IPS DF 4.7 (cell line): Measurements from ENCODE around the gene SLC66A2.

Experiments used
- DNase-seq: peaks from one replicate; pipeline ENCODE4 v3.0.0-alpha.2; 2013; ENCODE audit warnings: low spot score; ENCODE audit errors: extremely low read depth

SLC66A2 gene

DNA sequence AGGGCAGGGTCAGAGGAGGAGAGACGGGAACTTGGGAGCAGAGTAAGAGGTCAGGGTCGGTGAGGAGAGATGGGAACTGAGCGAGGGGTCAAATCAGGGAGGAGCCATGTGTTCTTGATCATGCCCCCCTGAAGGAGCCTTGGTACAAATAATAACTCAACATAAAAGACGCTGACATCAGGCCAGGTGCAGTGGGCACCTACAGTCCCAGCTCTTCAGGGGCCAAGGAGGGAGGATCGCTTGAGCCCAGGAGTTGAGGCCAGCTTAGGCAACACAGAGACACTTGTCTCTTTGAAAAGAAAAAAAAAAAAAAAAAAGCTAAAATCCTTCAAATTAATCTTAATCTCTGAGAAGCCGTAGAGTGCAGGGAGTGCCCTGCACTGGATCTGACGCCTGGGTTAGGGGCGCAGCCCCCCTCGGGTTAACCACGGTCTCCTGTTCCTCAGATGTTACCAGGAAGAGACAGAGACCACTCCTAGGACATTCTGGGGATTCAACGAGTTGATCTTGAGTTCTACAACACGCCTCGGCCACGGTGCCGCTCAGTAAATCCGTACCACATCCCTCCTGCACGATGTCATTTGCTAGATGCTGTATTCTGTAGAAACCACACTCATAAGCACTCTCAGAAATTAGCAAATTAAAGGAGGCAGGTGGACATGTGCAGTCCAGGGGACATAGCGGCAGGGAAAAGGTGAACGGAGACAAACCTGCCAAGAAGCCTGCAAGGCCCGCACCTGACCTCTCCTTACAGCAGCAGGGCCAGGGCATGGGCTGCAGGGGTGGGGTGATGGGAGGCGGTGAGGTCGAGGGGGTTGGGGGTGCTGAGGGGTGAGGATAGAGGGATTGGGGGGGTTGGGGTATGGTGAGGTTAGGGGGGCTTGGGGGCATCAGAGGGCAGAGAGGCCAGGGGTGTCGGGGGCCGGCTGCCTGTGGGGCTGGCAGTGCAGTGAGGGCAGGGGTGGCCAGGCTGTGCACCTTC is 29.2 kb downstream of the SLC66A2 start:
- DNase-seq, result no peak

- DNase-seq, result no peak
Observed at GRCh38 chr18:79919089-79919488, 32.4 kb downstream of the SLC66A2 start.

DNA sequence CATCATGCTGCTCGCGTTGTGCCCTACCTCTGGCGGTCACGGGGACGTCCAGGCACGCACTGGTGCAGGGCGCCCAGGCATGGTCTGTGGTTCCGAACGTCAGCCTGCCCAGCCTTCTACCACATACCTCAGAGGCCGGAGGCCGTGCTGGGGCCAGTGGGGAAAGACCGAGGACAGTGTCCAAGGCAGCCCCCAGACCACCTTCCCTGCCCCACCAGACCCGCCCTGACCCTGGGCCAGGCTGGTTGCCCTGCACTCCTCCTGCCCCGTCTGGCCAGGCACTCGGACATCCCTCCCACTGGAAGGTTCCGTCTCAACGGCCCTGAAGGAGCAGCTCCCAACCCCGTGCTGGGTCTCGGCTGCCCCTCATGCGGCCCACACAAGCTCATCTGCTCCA is 32.8 kb downstream of the SLC66A2 start:
- no peak for DNase-seq

DNA sequence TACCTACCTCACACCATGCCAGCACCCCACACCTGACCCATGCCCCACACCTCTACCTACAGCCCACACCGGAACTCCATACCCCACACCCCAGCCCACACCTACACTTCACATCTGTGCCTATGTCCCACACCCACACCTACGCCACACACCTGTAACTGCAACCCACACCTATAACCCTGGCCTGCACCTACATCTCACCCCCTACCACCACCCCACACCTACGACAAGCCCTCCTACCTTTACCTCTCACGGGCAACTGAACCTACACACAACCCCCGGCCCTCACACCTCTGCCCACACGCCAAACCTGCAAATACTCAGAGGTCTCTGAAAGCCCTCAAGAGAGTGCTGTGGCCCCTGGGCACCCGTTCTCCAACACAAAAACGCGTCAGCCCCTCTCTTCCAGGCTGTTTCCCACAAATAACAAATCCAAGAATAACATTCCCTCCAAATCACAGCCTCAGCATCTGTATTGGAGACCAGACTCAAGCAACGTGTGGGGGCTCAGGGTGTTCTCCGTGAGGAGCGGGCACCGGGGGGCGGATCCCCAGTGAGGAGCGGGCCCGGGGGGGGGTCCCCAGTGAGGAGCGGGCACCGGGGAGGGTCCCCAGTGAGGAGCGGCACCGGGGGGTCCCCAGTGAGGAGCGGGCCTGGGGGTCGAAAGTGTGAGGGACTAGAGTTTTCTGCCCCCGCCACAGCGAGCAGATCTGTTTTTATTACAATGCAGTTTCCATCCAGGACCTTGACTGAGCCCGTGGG is 33.4 kb downstream of the SLC66A2 start:
- no peak for DNase-seq

DNA sequence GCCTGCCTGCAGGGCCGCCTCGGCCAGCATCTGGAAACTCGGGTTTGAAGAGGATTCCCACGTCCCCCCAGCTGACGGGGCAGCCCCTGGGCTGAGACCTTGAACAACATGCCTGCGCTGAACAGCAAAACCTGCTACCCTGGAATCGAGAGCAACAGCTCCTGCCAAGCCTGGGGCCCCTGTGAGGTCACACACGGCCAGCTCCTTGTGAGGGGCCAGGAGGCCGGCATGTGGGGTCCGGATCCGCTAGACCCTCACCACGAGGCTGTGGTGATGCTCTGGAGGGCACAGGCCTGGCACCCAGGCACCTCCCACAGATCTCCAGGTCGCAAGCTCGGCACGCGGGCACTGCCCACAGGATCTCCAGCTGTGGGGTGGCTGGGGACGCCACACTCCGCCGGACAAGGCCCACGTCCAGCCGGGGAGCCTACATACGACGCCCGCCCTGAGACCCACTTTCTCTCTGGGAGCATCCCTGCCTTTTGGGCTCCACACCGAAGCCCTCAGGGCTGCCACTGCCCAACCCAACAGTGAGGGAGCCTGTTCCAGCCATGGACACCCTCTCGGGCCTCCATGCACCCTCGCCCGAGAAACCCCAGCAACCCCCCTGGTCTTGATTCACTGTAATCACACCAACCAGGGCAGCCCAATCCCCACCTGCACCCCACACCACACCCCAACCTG is 34.1 kb downstream of the SLC66A2 start:
- no peak for DNase-seq

- DNase-seq, result no peak
Observed at GRCh38 chr18:79916546-79917168, 34.8 kb downstream of the SLC66A2 start.

GRCh38 chr18:79916128-79916494 is 35.3 kb downstream of the SLC66A2 start:
- DNase-seq, result no peak

- DNase-seq, result no peak
Observed at GRCh38 chr18:79915161-79916127, 36.0 kb downstream of the SLC66A2 start.

DNA sequence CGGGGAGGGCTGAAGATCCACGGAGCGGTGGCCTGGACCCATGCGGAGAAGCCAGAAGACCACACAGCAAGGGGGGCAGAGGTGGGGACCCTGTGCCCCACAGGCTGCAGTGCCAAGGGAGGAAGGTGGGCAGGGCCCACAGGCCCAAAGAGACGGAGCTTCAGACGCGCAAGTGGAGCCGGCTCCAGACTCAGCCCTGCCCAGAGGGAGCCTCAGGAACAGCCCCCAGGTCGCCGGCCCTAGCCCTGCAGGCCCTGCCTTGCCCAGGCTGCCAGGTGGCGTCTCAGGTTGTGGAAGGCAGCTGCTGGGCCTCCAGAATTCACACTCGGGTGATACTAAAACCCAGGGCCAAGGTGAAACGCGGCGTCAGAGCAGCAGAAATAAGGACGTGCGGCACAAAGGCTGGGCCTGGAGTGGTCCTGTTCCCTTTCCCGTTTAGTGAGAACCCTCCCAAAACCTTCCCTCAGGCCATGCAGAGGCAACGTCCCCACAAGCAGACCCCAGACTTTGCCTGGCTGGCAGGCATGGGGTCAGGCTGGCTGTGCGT is 36.8 kb downstream of the SLC66A2 start:
- DNase-seq, result no peak

- no peak for DNase-seq
Observed at GRCh38 chr18:79912994-79913831, 38.2 kb downstream of the SLC66A2 start.

- no peak for DNase-seq
Observed at GRCh38 chr18:79912409-79912991, 39.0 kb downstream of the SLC66A2 start.

DNA sequence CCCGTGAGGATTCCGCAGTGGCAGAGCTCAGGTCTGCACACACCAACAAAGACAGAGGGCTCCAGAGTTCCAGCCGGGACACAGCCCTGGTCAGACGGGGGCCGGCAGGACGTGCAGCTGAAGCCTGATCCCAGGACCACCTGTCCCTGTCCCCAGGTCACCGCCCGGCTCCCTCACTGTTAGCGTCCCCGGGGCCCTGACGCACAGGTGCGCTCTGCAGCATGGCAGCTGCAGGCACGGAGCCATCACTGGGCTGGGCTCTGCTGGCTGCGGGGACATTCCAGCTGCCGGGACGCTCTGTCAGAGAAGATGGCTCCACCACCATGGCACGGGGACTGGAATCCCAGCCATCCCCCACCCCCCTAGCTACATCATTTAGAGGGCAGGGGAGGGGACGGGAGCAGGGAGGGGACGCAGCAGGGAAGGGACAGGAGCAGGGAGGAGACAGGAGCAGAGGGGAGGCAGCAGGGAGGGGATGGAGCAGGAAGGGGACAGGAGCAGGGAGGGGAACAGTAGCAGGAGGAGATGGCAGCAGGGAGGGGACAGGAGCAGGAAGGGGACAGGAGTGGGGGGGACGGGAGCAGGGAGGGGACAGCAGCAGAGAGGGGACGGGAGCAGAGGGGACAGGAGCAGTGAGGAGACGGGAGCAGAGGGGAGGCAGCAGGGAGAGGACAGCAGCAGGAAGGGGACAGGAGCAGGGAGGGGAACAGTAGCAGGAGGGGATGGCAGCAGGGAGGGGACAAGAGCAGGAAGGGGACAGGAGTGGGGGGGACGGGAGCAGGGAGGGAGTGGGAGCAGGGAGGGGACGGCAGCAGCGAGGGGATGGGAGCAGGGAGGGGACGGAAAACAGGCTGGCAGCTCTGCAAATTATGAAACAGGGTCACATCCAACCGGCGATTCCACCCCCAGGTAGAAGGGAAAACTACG is 39.8 kb downstream of the SLC66A2 start:
- no peak for DNase-seq

DNA sequence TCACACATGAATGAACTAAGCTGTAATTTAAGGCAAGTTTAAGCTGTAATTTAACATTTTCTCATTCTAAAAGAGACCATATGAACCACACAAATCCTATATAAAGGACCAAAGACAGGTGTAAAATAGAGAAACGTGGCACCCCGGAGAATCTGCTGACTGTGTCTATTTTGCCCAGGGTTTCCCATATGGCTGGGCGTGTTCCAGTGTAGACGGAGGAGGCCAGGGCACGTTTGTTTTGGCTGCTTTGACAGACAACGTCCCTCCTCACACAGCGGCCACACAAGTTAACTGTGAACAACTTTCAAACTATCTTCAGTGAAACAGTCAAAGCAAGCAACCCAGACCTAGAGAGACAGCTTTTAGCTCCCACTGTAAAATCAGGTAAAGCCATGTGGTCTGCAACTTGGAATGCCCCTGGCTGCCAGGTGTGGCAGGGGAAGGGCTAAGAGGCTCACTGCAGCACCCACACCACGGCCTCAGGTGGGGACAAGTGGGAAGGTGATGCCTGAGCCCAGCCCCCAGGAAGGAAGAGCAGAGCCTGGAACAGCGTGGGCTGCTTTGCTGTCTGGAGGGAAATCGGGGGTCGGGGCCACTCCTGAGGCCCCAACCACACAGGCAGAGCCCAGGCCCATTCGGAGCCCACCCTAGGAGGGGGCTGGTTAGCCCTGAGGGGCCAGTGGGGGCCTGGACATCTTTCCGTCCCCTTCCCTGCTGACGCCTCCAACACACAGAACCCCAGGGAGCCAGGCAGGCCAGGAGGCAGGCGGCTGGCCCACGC is 40.7 kb downstream of the SLC66A2 start:
- no peak for DNase-seq

- no peak for DNase-seq
Observed at GRCh38 chr18:79906706-79907105, 44.7 kb downstream of the SLC66A2 start.

GRCh38 chr18:79905993-79906392 is 45.5 kb downstream of the SLC66A2 start:
- no peak for DNase-seq

DNA sequence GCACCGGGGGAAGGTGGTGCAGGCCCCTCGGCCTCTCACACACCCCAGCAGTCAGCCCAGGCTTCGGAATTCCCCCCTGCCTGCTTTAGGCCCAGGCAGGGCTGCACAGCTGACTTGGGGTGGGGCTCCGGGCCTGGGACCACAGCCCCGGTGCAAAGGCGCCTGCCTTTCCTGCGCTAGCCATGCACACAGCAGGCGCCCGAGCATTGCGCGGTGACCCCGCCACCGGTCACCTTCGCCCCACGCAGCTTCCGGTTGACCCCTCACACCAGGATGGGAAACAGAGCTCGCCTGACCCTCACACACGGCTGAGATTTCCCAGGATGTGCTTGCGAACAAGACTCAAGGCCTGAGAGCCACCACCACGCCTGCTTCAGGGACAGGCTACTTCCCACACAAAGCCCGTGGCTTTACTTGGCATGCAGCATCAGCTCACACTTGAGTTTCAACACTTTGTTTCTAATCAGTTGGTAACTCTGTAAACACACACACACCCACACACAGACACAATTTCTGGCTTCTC is 46.0 kb downstream of the SLC66A2 start:
- DNase-seq, result no peak
